Left ventricle myocardium inferior (tissue), 1 donor: ENCODE results near the gene PODN. TPM values are rescaled to one million over a fixed set of nuclear protein-coding genes. Genes with fewer than 3 reads are reported as not detected.

Source experiments
- DNase-seq: peaks from one replicate; pipeline ENCODE4 v3.0.0-alpha.2; 2020
- H3K27ac ChIP-seq: fragments of 200-600 bp; replicated peaks from 2 replicates; pipeline ENCODE4 v1.8.0; 2021
- H3K27me3 ChIP-seq: fragments of 200-600 bp; 2 replicates; pipeline ENCODE4 v1.8.0; 2021; ENCODE audit warnings: low read depth
- H3K36me3 ChIP-seq: fragments of 200-600 bp; 2 replicates; pipeline ENCODE4 v1.8.0; 2021
- H3K4me1 ChIP-seq: fragments of 200-600 bp; 2 replicates; pipeline ENCODE4 v1.8.0; 2021
- H3K4me3 ChIP-seq: fragments of 200-600 bp; 2 replicates; pipeline ENCODE4 v1.8.0; 2021; ENCODE audit warnings: mild to moderate bottlenecking, moderate library complexity
- H3K9me3 ChIP-seq: fragments of 200-600 bp; replicated peaks from 2 replicates; pipeline ENCODE4 v1.8.0; 2021
- CTCF ChIP-seq: fragments of 200-600 bp; IDR thresholded peaks from 2 replicates; pipeline ENCODE4 v1.8.0; 2021; ENCODE audit warnings: antibody characterized with exemption, mild to moderate bottlenecking, borderline replicate concordance
- intact Hi-C: fragments of 100-400 bp; cut with micrococcal nuclease; formaldehyde crosslinking; loops from one replicate; pipeline ENCODE4 v1.11.0; 2022
- total RNA-seq: library from RNA; stranded (reverse); fragmentation: NEBNext Ultra II Directional; extraction: Animal tissue kit (Norgen Biotek cat#: 25700); gene quantifications from one replicate; pipeline ENCODE4 v1.2.1, GENCODE V29; 2021
- donor health status: DM: no; HTN: yes; CAD: no; lungs with severe emphysema.

Gene PODN
- total RNA-seq, 1 donor from 2014 or later: 22.9 TPM

GRCh38 chr1:53079251-53079650 is 17.2 kb downstream of the PODN start:
- Histone ChIP-seq H3K27ac (no peak overlapping the region), H3K36me3 (no peaks in the 10 kb centered on the region), H3K9me3 (no peaks in the 10 kb centered on the region), H3K27me3 (no peaks in the 10 kb centered on the region), H3K4me1 (peaks cover 2% of the 10 kb centered on the region), H3K4me3 (no peak overlapping the region)
- intact Hi-C loops: no loop called here
- no peak for DNase-seq
- no peak for TF ChIP-seq CTCF

GRCh38 chr1:53080041-53080440 is 18.0 kb downstream of the PODN start:
- H3K4me1 ChIP-seq: no peaks in the 10 kb centered on the region
- H3K27ac ChIP-seq: no peak overlapping the region
- no peak overlapping the region for H3K4me3 ChIP-seq
- no peak for TF ChIP-seq CTCF
- no peaks in the 10 kb centered on the region for H3K27me3 ChIP-seq
- intact Hi-C loops: no loop called here
- DNase-seq: no peak
- no peaks in the 10 kb centered on the region for H3K9me3 ChIP-seq
- no peaks in the 10 kb centered on the region for H3K36me3 ChIP-seq

GRCh38 chr1:53080769-53081168 is 18.8 kb downstream of the PODN start:
- no peaks in the 10 kb centered on the region for H3K9me3 ChIP-seq
- H3K36me3 ChIP-seq: no peaks in the 10 kb centered on the region
- no peaks in the 10 kb centered on the region for H3K27me3 ChIP-seq
- TF ChIP-seq CTCF: no peak
- DNase-seq: no peak
- H3K4me3 ChIP-seq: no peak overlapping the region
- no peak overlapping the region for H3K27ac ChIP-seq
- intact Hi-C loops: no loop called here
- H3K4me1 ChIP-seq: peaks cover 2% of the 10 kb centered on the region

GRCh38 chr1:53081384-53082066 is 19.5 kb downstream of the PODN start:
- H3K27ac ChIP-seq: no peak overlapping the region
- intact Hi-C loops: no loop called here
- no peaks in the 10 kb centered on the region for H3K9me3 ChIP-seq
- H3K4me1 ChIP-seq: peaks cover 7% of the 10 kb centered on the region
- no peaks in the 10 kb centered on the region for H3K27me3 ChIP-seq
- no peak for TF ChIP-seq CTCF
- no peak for DNase-seq
- no peak overlapping the region for H3K4me3 ChIP-seq
- H3K36me3 ChIP-seq: no peaks in the 10 kb centered on the region

GRCh38 chr1:53082826-53083455 is 20.9 kb downstream of the PODN start:
- TF ChIP-seq CTCF: no peak
- Histone ChIP-seq H3K27ac (no peak overlapping the region), H3K4me3 (no peak overlapping the region), H3K27me3 (no peaks in the 10 kb centered on the region), H3K4me1 (peaks cover 15% of the 10 kb centered on the region), H3K36me3 (no peaks in the 10 kb centered on the region), H3K9me3 (no peaks in the 10 kb centered on the region)
- no peak for DNase-seq
- intact Hi-C loops: no loop called here
